Body of pancreas (tissue), 4 donors: ENCODE results near the gene PBXIP1. TPM values are rescaled to one million over a fixed set of nuclear protein-coding genes. Genes with fewer than 3 reads are reported as not detected.

Experiments
- ATAC-seq: fragments of 150-250 bp; one replicate; pipeline ENCODE4 v1.9.1; 2016
- DNase-seq, 4 donors: peaks; one replicate each; pipeline ENCODE4 v3.0.0-alpha.2; 2019
- H3K27ac ChIP-seq, 4 donors: fragments of 200-600 bp; sonication (generic); 1 replicate in 3 of 4; 2 replicates in 1 of 4; pipeline versions ENCODE4 v1.5.1 to v1.6.1; 2016 to 2019; ENCODE audit warnings: mild to moderate bottlenecking in 1 of 4, mixed read lengths in 1 of 4, moderate library complexity in 1 of 4
- H3K27me3 ChIP-seq, 2 donors: fragments of 200-600 bp; sonication (generic); one replicate each; pipeline ENCODE4 v1.6.0; 2016; ENCODE audit warnings: mild to moderate bottlenecking in 1 of 2
- H3K36me3 ChIP-seq, 2 donors: fragments of 200-600 bp; sonication (generic); replicated peaks in 1 of 2; 2 replicates each; pipeline ENCODE4 v1.5.1; 2016; ENCODE audit warnings: low read depth in 2 of 2; ENCODE audit not compliant: insufficient read depth in 1 of 2
- H3K4me1 ChIP-seq: fragments of 200-600 bp; sonication (generic); one replicate; pipeline ENCODE4 v1.6.0; 2016
- H3K4me3 ChIP-seq, 2 donors: fragments of 200-600 bp; sonication (generic); 1 replicate in 1 of 2; 2 replicates in 1 of 2; pipeline ENCODE4 v1.5.1; 2016 to 2019
- H3K9me3 ChIP-seq, 3 donors: fragments of 200-600 bp; sonication (generic); 1 replicate in 2 of 3; 2 replicates in 1 of 3; pipeline ENCODE4 v1.5.1; 2016
- CTCF ChIP-seq, 7 experiments: fragments of 450-650 bp in 4 of 7; fragments of 200-600 bp in 3 of 7; sonication (generic) in 3 of 7; IDR thresholded peaks; one replicate each; pipeline ENCODE4 v1.5.1; 2016 to 2019; ENCODE audit warnings: antibody characterized with exemption in 7 of 7
- POLR2A ChIP-seq, 3 donors: fragments of 450-650 bp; IDR thresholded peaks; one replicate each; pipeline ENCODE4 v1.6.1; 2016; ENCODE audit warnings: antibody characterized with exemption in 3 of 3, mild to moderate bottlenecking in 2 of 3
- WGBS, 2 donors: methylation state at CpG; one replicate each; pipeline ENCODE4 v1.1.5; 2017; 5-methylcytosine and 5-hydroxymethylcytosine counted together
- intact Hi-C: fragments of 100-400 bp; cut with DNase I; formaldehyde crosslinking; loops from one replicate; pipeline ENCODE4 v1.15.1; 2023
- total RNA-seq, 2 donors: library from RNA; depleted of rRNA; stranded (reverse); fragments of >200 nt; gene quantifications; one replicate each; pipeline ENCODE4 v1.1.0, GENCODE V29; 2016

The PBXIP1 gene
- total RNA-seq, 2 donors from 2014 or later = 26.0 to 60.7 TPM

- WGBS, 2 donors = 77 to 85% methylated on average over 5 of the region's 5 CpGs
These were observed 13.3 kb upstream of the PBXIP1 start for GRCh38 chr1:154969246-154969645.

GRCh38 chr1:154968731-154969130, 12.8 kb upstream of the PBXIP1 start:
- DNase-seq (no peak), ATAC-seq (no peak)
- Histone ChIP-seq H3K36me3 (peaks cover 7 to 26% of the 10 kb centered on the region in 2 donors), H3K9me3 (no peaks in the 10 kb centered on the region), H3K4me1 (peaks cover 42% of the 10 kb centered on the region), H3K27me3 (no peaks in the 10 kb centered on the region), H3K27ac (peak overlapping the region in 2 of 4 donors; percentile 9 to 96), H3K4me3 (no peak overlapping the region)
- 84 to 94% methylated on average over 3 of the region's 3 CpGs for WGBS, 2 donors
- TF ChIP-seq POLR2A (IDR thresholded peaks at IDR 0.05) = no peak
- no peak for TF ChIP-seq CTCF (IDR thresholded peaks at IDR 0.05)
- intact Hi-C loops = no loop called here

More at GRCh38 chr1:154969246-154969645, 13.3 kb upstream of the PBXIP1 start:
- Histone ChIP-seq H3K27ac (peak overlapping the region in 3 of 4 donors; percentile 96 to 98 (median 97)), H3K4me1 (peaks cover 42% of the 10 kb centered on the region), H3K27me3 (no peaks in the 10 kb centered on the region), H3K4me3 (no peak overlapping the region), H3K36me3 (peaks cover 7 to 25% of the 10 kb centered on the region in 2 donors), H3K9me3 (no peaks in the 10 kb centered on the region)
- no peak for TF ChIP-seq POLR2A (IDR thresholded peaks at IDR 0.05)
- no peak for TF ChIP-seq CTCF (IDR thresholded peaks at IDR 0.05)
- intact Hi-C loops = no loop called here
- no peak for DNase-seq
- no peak for ATAC-seq

- H3K27me3 ChIP-seq = no peaks in the 10 kb centered on the region
- H3K36me3 ChIP-seq = peaks cover 7 to 30% of the 10 kb centered on the region in 2 donors
These were observed 11.5 kb upstream of the PBXIP1 start for GRCh38 chr1:154967331-154967950.

GRCh38 chr1:154966111-154966510, 10.2 kb upstream of the PBXIP1 start:
- 80 to 88% methylated on average over 4 to 7 of the region's 7 CpGs for WGBS, 2 donors
- ATAC-seq (no peak), DNase-seq (no peak)
- TF ChIP-seq CTCF (IDR thresholded peaks at IDR 0.05) = no peak
- TF ChIP-seq POLR2A (IDR thresholded peaks at IDR 0.05) = no peak
- Histone ChIP-seq H3K9me3 (no peaks in the 10 kb centered on the region), H3K36me3 (peaks cover 7 to 30% of the 10 kb centered on the region in 2 donors), H3K4me1 (peaks cover 35% of the 10 kb centered on the region), H3K27me3 (no peaks in the 10 kb centered on the region), H3K27ac (no peak overlapping the region), H3K4me3 (no peak overlapping the region)
- intact Hi-C loops = no loop called here

More at GRCh38 chr1:154967331-154967950, 11.5 kb upstream of the PBXIP1 start:
- Histone ChIP-seq H3K9me3 (no peaks in the 10 kb centered on the region), H3K4me1 (peaks cover 43% of the 10 kb centered on the region), H3K4me3 (no peak overlapping the region), H3K27ac (peak overlapping the region in 2 of 4 donors; percentile 19 to 20)
- intact Hi-C loops = no loop called here
- ATAC-seq = no peak
- 87 to 88% methylated on average over 5 of the region's 5 CpGs for WGBS, 2 donors
- TF ChIP-seq POLR2A (IDR thresholded peaks at IDR 0.05) (no peak), CTCF (IDR thresholded peaks at IDR 0.05) (no peak)
- DNase-seq = no peak

- ATAC-seq (no peak), DNase-seq (no peak)
- no peak for TF ChIP-seq POLR2A (IDR thresholded peaks at IDR 0.05)
- Histone ChIP-seq H3K4me1 (peaks cover 27% of the 10 kb centered on the region), H3K4me3 (no peak overlapping the region), H3K27me3 (no peaks in the 10 kb centered on the region), H3K27ac (no peak overlapping the region), H3K9me3 (no peaks in the 10 kb centered on the region), H3K36me3 (peaks cover 7 to 30% of the 10 kb centered on the region in 2 donors)
- intact Hi-C loops = loop anchor here (5.0 kb wide), 1 partner anchor 48 kb away; no protein-coding TSS in a partner anchor
- 65 to 68% methylated on average over 4 to 6 of the region's 6 CpGs for WGBS, 2 donors
These were observed 8.5 kb upstream of the PBXIP1 start for GRCh38 chr1:154964359-154964758.
